Hepatocyte (in vitro differentiated cells): Measurements from ENCODE around the gene SMS. TPM values are rescaled to one million over a fixed set of nuclear protein-coding genes. Genes with fewer than 3 reads are reported as not detected.

ENCODE experiments used
- DNase-seq: peaks from one replicate; pipeline ENCODE4 v3.0.0-alpha.2; 2016; ENCODE audit warnings: low spot score
- H2AFZ ChIP-seq: fragments of 200-600 bp; sonication (generic); 2 replicates; pipeline ENCODE4 v1.6.0; 2016; ENCODE audit warnings: antibody characterized with exemption, mild to moderate bottlenecking
- H3K27ac ChIP-seq: fragments of 200-600 bp; sonication (generic); 2 replicates; pipeline ENCODE4 v1.5.1; 2016; ENCODE audit warnings: mild to moderate bottlenecking
- H3K27me3 ChIP-seq: fragments of 200-600 bp; sonication (generic); 2 replicates; pipeline ENCODE4 v1.6.1; 2016
- H3K36me3 ChIP-seq: fragments of 200-600 bp; sonication (generic); replicated peaks from 2 replicates; pipeline ENCODE4 v1.5.1; 2016; ENCODE audit warnings: low read depth; ENCODE audit not compliant: insufficient read depth
- H3K4me1 ChIP-seq: fragments of 200-600 bp; sonication (generic); 2 replicates; pipeline ENCODE4 v1.5.1; 2016; ENCODE audit warnings: mild to moderate bottlenecking, moderate library complexity; ENCODE audit not compliant: insufficient read depth
- H3K4me2 ChIP-seq: fragments of 200-600 bp; sonication (generic); 2 replicates; pipeline ENCODE4 v1.6.0; 2016
- H3K4me3 ChIP-seq: fragments of 200-600 bp; sonication (generic); 2 replicates; pipeline ENCODE4 v1.5.1; 2016; ENCODE audit warnings: mild to moderate bottlenecking
- H3K79me2 ChIP-seq: fragments of 200-600 bp; sonication (generic); 2 replicates; pipeline ENCODE4 v1.6.0; 2017; ENCODE audit warnings: mild to moderate bottlenecking
- H3K9me2 ChIP-seq: fragments of 200-600 bp; sonication (generic); replicated peaks from 2 replicates; pipeline ENCODE4 v1.6.0; 2017; ENCODE audit warnings: mild to moderate bottlenecking; ENCODE audit not compliant: insufficient read depth
- H3K9me3 ChIP-seq: fragments of 200-600 bp; sonication (generic); 2 replicates; pipeline ENCODE4 v1.5.1; 2016; ENCODE audit warnings: low read depth, mild to moderate bottlenecking
- H4K20me1 ChIP-seq: fragments of 200-600 bp; sonication (generic); 2 replicates; pipeline ENCODE4 v1.6.0; 2016; ENCODE audit warnings: mild to moderate bottlenecking; ENCODE audit not compliant: insufficient read depth, poor library complexity, severe bottlenecking
- CTCF ChIP-seq: fragments of 200-600 bp; sonication (generic); IDR thresholded peaks from 2 replicates; pipeline ENCODE4 v1.5.1; 2016; ENCODE audit warnings: antibody characterized with exemption, mild to moderate bottlenecking; ENCODE audit not compliant: poor library complexity
- EZH2 ChIP-seq: fragments of 200-600 bp; sonication (generic); IDR thresholded peaks from 2 replicates; pipeline ENCODE4 v1.6.1; 2016; ENCODE audit warnings: antibody characterized with exemption, mild to moderate bottlenecking, borderline replicate concordance
- EZH2phosphoT487 ChIP-seq: fragments of 200-600 bp; sonication (generic); IDR thresholded peaks from one replicate; pipeline ENCODE4 v1.6.1; 2018; ENCODE audit warnings: antibody characterized with exemption, mild to moderate bottlenecking, low read depth, moderate library complexity; ENCODE audit not compliant: unreplicated experiment, severe bottlenecking
- WGBS: methylation state at CpG from one replicate; pipeline ENCODE4 v1.1.6; 2016; ENCODE audit warnings: low lambda C conversion rate; ENCODE audit errors: missing lambda C conversion rate; 5-methylcytosine and 5-hydroxymethylcytosine counted together
- polyA plus RNA-seq: library from polyadenylated mRNA; unstranded; fragments of >200 nt; fragmentation: Nextera tagmentation; extraction: Ambion mirVana; gene quantifications from 2 replicates; pipeline ENCODE4 v1.2.1, GENCODE V29; 2016
- total RNA-seq: library from RNA; depleted of rRNA; stranded (reverse); fragments of >200 nt; gene quantifications from 2 replicates; pipeline ENCODE4 v1.2.3, GENCODE V29; 2014

The SMS gene
- total and polyA plus RNA-seq, 2 experiments from 2014 or later, result 70.1 to 80.9 TPM

DNA sequence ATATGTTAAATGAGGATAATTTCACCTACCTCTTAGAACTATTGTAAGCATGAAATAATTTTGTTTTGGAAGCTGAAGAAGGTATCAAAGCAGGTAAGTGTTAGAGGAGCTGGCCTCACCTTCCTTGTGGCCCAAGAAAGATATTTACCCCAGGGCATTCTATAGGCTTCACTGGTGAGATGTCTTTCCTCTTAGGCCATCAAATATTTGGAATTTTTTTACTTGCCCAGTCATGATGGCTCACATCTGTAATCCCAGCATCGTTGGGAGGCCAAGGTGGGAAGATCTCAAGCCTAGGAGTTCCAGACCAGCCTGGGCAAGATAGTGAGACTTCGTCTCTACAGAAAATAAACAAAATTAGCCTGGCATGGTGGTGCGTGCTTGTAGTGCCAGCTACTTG lies 6.1 kb upstream of the SMS start:
- Histone ChIP-seq H3K9me2 (no peaks in the 10 kb centered on the region), H2AFZ (no peak overlapping the region), H3K27me3 (no peaks in the 10 kb centered on the region), H3K4me1 (no peaks in the 10 kb centered on the region), H3K9me3 (no peaks in the 10 kb centered on the region), H3K27ac (no peak overlapping the region), H3K4me3 (no peak overlapping the region), H3K36me3 (no peaks in the 10 kb centered on the region), H4K20me1 (no peaks in the 10 kb centered on the region), H3K4me2 (no peak overlapping the region), H3K79me2 (no peaks in the 10 kb centered on the region)
- no peak for TF ChIP-seq EZH2
- no peak for TF ChIP-seq EZH2phosphoT487
- no peak for TF ChIP-seq CTCF
- WGBS, result 69% methylated on average over 3 of the region's 3 CpGs
- DNase-seq, result no peak

DNA sequence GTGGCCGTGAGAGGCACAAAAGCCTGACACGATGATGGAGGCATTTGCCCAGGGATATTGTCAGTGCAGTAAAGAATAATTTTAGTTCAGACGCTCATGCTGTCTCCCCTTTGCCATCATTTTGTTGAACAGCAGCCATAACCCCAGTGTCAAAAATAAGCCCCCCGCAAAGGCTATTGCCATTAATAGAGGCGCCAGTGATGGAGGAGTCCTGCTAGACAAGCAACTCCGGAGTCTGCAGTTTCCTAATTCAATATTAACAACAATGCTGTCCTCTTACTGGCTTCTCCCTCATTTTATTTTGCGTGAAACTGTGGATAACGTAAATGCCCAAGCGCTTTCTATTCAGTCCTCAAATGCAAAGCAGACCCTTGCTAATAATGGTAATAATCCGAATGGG lies 603 bp upstream of the SMS start:
- Histone ChIP-seq H3K79me2 (peaks cover 27% of the 10 kb centered on the region), H4K20me1 (no peaks in the 10 kb centered on the region), H3K4me2 (peak overlapping the region; percentile 67), H3K4me3 (no peak overlapping the region), H3K9me3 (no peaks in the 10 kb centered on the region), H3K9me2 (no peaks in the 10 kb centered on the region), H3K27ac (peak overlapping the region; percentile 79), H3K36me3 (no peaks in the 10 kb centered on the region), H3K27me3 (no peaks in the 10 kb centered on the region), H2AFZ (peak overlapping the region; percentile 58), H3K4me1 (no peaks in the 10 kb centered on the region)
- DNase-seq, result no peak
- WGBS, result 70% methylated on average over 10 of the region's 10 CpGs
- TF ChIP-seq EZH2phosphoT487, result no peak
- no peak for TF ChIP-seq EZH2
- no peak for TF ChIP-seq CTCF

DNA sequence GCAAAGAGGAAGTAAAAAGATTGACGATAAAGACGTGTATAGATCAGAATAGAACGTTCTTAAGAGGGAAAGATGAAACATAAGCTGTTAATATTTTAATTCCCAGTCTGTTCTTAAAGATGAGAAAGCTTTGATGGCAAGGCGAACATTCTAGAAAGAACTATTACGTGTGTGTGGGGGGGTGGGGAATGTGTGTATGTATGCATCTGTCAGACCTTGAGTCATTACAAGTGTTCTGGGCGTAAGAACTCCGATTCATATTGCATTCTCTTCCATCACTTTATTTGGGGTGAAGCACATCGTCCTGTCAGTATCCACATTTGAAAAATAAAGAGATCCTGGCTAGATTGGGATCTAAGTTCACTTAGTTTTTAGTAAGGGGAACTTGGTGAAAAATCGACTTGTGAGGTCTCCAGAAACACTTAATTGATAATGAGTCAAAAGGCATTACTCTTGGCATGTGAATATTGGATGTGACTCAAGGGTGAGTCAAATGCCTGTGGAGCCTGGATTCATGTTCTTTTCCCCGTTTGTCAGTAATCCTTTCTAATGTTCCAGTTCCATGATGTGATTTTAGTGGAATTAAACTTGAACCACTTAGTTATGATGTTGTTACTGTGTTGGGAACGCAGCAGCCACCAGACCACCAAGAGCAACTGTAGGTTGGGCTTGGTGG lies 3.1 kb downstream of the SMS start:
- Histone ChIP-seq H3K27me3 (no peaks in the 10 kb centered on the region), H3K9me3 (no peaks in the 10 kb centered on the region), H2AFZ (no peak overlapping the region), H3K4me3 (no peak overlapping the region), H3K9me2 (no peaks in the 10 kb centered on the region), H3K36me3 (no peaks in the 10 kb centered on the region), H3K4me2 (peak overlapping the region; percentile 70), H4K20me1 (no peaks in the 10 kb centered on the region), H3K79me2 (peaks cover 64% of the 10 kb centered on the region), H3K27ac (peak overlapping the region; percentile 23), H3K4me1 (peaks cover 23% of the 10 kb centered on the region)
- no peak for DNase-seq
- TF ChIP-seq CTCF (no peak), EZH2phosphoT487 (no peak), EZH2 (no peak)
- whole genome bisulfite sequencing, result 61% methylated on average over 11 of the region's 11 CpGs
